Mucosa of descending colon (tissue), 3 donors: Measurements from ENCODE around the gene PISD. TPM values are rescaled to one million over a fixed set of nuclear protein-coding genes. Genes with fewer than 3 reads are reported as not detected.
A peak's percentile ranks its signal among the peaks of the same experiment; 100 is the strongest.

ENCODE experiments used
- ATAC-seq: fragments of 200-7000 bp; cut with Tn5 transposase; one replicate; pipeline ENCODE4 v1.9.1; 2020; ENCODE audit warnings: mild to moderate bottlenecking, moderate library complexity
- DNase-seq, 3 donors: peaks; one replicate each; pipeline ENCODE4 v3.0.0-alpha.2; 2020
- H3K36me3 ChIP-seq: fragments of 200-600 bp; one replicate; pipeline ENCODE4 v1.8.0; 2021; ENCODE audit warnings: low read depth, mild to moderate bottlenecking
- H3K4me1 ChIP-seq: fragments of 200-600 bp; one replicate; pipeline ENCODE4 v1.8.0; 2021; ENCODE audit warnings: low read depth, mild to moderate bottlenecking
- H3K4me3 ChIP-seq: fragments of 200-600 bp; one replicate; pipeline ENCODE4 v1.8.0; 2021; ENCODE audit warnings: mild to moderate bottlenecking
- H3K9me3 ChIP-seq: fragments of 200-600 bp; one replicate; pipeline ENCODE4 v1.8.0; 2021; ENCODE audit warnings: mild to moderate bottlenecking
- intact Hi-C, 2 donors: fragments of 100-400 bp; cut with DNase I in 1 of 2; cut with micrococcal nuclease in 1 of 2; formaldehyde crosslinking; loops; one replicate each; pipeline versions ENCODE4 v1.11.0 to v1.11.1; 2022; cut with DNase I, micrococcal nuclease
- total RNA-seq, 3 donors: library from RNA; stranded (reverse); fragmentation: NEBNext Ultra II Directional in 2 of 3; extraction: Animal tissue kit (Norgen Biotek cat#: 25700) in 2 of 3; gene quantifications; one replicate each; pipeline versions ENCODE4 v1.2.1 to v1.2.4, GENCODE V29; 2021 to 2023
- TF ChIP-seq, protein P1 (sequence below): fragments of 200-600 bp; IDR thresholded peaks from one replicate; pipeline ENCODE4 v1.8.0; 2022; ENCODE audit warnings: antibody characterized with exemption, mild to moderate bottlenecking
- donor health status: DM: no; HTN: no; CAD: no; lungs with moderate emphysema.
- donor health status: DM: no; HTN: no; CAD: no.
- donor health status: DM: no; HTN: yes; CAD: no.

PISD gene
- total RNA-seq, 3 donors from 2014 or later, result 31.6 to 42.9 (median 38.0) TPM

DNA sequence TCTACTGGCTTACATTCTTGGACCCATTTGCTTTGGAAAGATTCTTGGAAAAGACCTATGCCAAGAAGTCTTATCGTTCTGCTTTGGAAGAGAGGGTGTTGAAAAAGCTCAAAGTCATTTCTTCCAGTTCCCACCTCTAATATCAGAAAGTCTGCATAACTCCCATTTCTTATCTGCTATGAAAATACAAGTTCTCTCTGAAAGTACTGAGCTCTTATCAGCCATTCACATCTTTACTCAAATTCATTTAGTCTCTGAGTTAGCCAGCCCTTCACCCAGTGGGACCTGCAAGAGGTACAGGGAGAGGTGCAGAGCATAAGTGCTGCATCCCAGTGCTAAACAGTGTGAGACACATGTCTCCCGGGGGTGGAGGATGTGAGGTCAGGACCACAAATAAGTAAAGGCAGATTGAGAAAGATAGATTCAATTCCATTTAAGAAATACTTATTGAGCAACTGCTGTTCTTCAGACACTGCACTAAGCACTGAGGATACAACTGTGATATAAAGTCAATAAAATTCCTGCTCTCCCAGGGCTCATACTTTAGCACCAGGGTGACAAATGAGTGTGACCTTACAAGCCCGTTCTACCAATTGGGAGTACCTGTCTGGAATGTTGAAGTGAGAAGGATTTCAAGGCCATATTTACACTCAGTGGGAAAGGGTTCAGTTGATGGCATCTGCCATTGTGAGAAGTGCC, 76.7 kb downstream of the PISD start:
- Histone ChIP-seq H3K4me3 (no peak overlapping the region), H3K9me3 (no peaks in the 10 kb centered on the region), H3K4me1 (no peaks in the 10 kb centered on the region), H3K36me3 (no peaks in the 10 kb centered on the region)
- DNase-seq (no peak), ATAC-seq (no peak)
- intact Hi-C loops, result no loop called here
- TF ChIP-seq, protein P1, sequence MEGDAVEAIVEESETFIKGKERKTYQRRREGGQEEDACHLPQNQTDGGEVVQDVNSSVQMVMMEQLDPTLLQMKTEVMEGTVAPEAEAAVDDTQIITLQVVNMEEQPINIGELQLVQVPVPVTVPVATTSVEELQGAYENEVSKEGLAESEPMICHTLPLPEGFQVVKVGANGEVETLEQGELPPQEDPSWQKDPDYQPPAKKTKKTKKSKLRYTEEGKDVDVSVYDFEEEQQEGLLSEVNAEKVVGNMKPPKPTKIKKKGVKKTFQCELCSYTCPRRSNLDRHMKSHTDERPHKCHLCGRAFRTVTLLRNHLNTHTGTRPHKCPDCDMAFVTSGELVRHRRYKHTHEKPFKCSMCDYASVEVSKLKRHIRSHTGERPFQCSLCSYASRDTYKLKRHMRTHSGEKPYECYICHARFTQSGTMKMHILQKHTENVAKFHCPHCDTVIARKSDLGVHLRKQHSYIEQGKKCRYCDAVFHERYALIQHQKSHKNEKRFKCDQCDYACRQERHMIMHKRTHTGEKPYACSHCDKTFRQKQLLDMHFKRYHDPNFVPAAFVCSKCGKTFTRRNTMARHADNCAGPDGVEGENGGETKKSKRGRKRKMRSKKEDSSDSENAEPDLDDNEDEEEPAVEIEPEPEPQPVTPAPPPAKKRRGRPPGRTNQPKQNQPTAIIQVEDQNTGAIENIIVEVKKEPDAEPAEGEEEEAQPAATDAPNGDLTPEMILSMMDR, result no peak

DNA sequence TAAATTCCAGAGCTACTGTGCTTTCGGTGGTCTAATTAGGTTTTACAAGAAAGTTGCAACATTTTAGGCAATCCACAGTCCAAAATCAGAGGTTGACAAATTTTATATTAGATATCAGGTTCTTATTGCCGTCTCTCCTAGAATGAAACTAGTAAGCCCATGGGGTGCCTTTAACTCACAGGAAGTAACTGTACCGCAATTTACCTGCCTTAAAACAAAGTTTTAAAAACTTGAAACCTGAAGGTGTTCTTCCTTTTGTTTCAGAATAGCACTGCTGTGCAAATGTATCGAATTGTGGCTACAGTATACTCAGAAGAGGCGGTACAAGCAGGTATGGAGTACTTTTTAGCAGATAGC, 77.2 kb downstream of the PISD start:
- DNase-seq (no peak), ATAC-seq (no peak)
- no peak overlapping the region for H3K4me3 ChIP-seq
- TF ChIP-seq, protein P1, result no peak
- no peaks in the 10 kb centered on the region for H3K9me3 ChIP-seq
- no peaks in the 10 kb centered on the region for H3K36me3 ChIP-seq
- intact Hi-C loops, result no loop called here
- H3K4me1 ChIP-seq, result no peaks in the 10 kb centered on the region

DNA sequence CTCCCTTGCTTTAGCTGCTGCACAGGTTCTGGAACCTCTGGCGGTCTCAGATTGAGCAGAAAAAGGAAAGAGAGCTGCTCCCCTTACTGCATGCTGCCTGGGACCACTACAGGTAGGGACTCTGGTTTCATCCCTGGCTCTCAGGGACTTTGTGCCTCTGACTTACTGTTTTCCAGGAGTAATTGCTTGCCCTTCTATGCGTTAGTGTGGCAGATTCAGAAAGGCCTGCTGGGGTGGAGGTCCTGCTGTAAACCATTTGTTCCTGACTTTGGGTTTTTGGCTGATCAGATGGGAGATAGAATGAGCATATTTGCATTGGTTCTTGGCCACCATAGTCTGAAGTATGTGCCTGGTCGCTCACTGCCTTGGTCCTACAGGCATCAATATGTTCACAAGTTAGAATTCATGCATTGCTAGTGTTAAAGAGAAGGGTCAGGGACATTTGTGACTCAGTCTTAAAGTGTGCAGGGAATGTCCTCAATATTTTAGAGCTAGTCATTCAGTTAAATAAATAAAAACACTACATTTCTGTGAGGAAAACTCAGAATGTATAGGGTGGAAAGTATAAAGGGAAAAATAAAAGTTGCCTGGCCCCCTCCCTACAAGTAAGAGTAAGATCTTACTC, 78.0 kb downstream of the PISD start:
- intact Hi-C loops, result no loop called here
- TF ChIP-seq, protein P1, result no peak
- Histone ChIP-seq H3K4me1 (no peaks in the 10 kb centered on the region), H3K36me3 (no peaks in the 10 kb centered on the region), H3K4me3 (no peak overlapping the region), H3K9me3 (no peaks in the 10 kb centered on the region)
- DNase-seq (no peak), ATAC-seq (no peak)

DNA sequence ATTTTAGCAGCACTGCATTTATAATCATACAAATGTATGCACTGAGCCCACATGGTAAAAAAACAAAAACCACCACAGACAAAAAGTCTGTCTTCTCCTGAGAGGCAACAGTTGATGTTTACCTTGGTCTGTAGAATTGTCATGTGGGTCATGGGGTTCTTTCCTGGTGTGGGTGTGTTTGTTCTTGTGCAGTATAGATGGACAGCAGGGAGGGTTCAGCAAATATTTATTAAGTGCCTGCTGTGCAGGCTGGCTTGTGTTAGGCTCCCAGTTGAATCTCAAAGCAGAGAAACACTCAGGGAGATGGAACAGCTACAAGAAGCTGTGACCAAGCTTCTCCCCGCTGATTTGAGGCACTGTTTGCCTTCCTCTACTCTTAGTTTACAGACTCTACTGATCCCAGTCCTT, 82.2 kb downstream of the PISD start:
- Histone ChIP-seq H3K4me3 (no peak overlapping the region), H3K4me1 (no peaks in the 10 kb centered on the region), H3K36me3 (no peaks in the 10 kb centered on the region), H3K9me3 (no peaks in the 10 kb centered on the region)
- DNase-seq, result peak in 1 of 3 donors; percentile 6
- intact Hi-C loops, result no loop called here
- ATAC-seq, result peak; percentile 75
- TF ChIP-seq, protein P1, result no peak

DNA sequence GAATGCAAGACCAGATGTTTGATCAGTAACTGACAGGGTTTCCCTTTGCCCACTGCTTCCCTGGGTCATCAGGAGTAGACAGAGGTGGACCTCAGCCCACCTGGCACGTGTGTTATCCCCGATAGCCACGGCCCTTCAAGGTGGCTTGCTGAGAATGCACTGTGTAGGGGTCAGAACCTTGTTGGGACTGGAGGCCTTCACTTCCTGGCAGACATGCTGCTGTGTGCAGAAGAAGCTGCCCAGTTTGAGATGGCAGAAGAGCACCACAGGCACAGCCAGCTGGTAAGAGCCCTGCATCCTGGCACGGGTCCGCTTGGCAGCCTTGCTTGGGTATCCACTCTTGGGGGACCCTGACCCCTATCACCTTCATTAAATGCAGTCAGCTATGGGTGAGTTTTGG, 83.8 kb downstream of the PISD start:
- ATAC-seq, result no peak
- TF ChIP-seq, protein P1, result no peak
- no peaks in the 10 kb centered on the region for H3K9me3 ChIP-seq
- no peaks in the 10 kb centered on the region for H3K36me3 ChIP-seq
- no peaks in the 10 kb centered on the region for H3K4me1 ChIP-seq
- DNase-seq, result no peak
- intact Hi-C loops, result no loop called here
- no peak overlapping the region for H3K4me3 ChIP-seq
